ENCODE results near the gene PACRG. TPM values are rescaled to one million over a fixed set of nuclear protein-coding genes. Genes with fewer than 3 reads are reported as not detected.

Gene PACRG
- total and polyA plus RNA-seq, 3 experiments from 2014 or later, result not detected

- Mint-ChIP-seq H3K4me3 (no peak overlapping the region), H3K27ac (no peak overlapping the region), H3K27me3 (peaks cover 16 to 25% of the 10 kb centered on the region in 2 donors), H3K9me3 (no peaks in the 10 kb centered on the region), H3K36me3 (no peaks in the 10 kb centered on the region), H3K4me1 (no peaks in the 10 kb centered on the region)
- Histone ChIP-seq H3K36me3 (ENCODE audit: insufficient read depth, low read length) (no peaks in the 10 kb centered on the region), H3K4me3 (ENCODE audit: low read length) (no peak overlapping the region), H3K27me3 (ENCODE audit: insufficient read depth, low read length, poor library complexity, severe bottlenecking) (no peaks in the 10 kb centered on the region), H3K4me1 (ENCODE audit: insufficient read depth, low read length) (no peaks in the 10 kb centered on the region), H3K9me3 (ENCODE audit: low read length) (no peaks in the 10 kb centered on the region), H3K27ac (ENCODE audit: low read depth, low read length) (no peak overlapping the region)
- CTCF ChIA-PET, result no interaction called here
- no peak for DNase-seq
- POLR2A ChIA-PET, result no interaction called here
These were observed 605.3 kb downstream of the PACRG start for GRCh38 chr6:163333038-163333437.

GRCh38 chr6:163333701-163334663 lies 606.2 kb downstream of the PACRG start:
- CTCF ChIA-PET, result no interaction called here
- Mint-ChIP-seq H3K27me3 (peaks cover 16 to 25% of the 10 kb centered on the region in 2 donors), H3K36me3 (no peaks in the 10 kb centered on the region), H3K27ac (no peak overlapping the region), H3K4me1 (no peaks in the 10 kb centered on the region), H3K4me3 (no peak overlapping the region), H3K9me3 (no peaks in the 10 kb centered on the region)
- POLR2A ChIA-PET, result no interaction called here
- Histone ChIP-seq H3K4me3 (ENCODE audit: low read length) (no peak overlapping the region), H3K4me1 (ENCODE audit: insufficient read depth, low read length) (no peaks in the 10 kb centered on the region), H3K36me3 (ENCODE audit: insufficient read depth, low read length) (no peaks in the 10 kb centered on the region), H3K27me3 (ENCODE audit: insufficient read depth, low read length, poor library complexity, severe bottlenecking) (no peaks in the 10 kb centered on the region), H3K9me3 (ENCODE audit: low read length) (no peaks in the 10 kb centered on the region), H3K27ac (ENCODE audit: low read depth, low read length) (no peak overlapping the region)
- DNase-seq, result no peak

- H3K4me3 ChIP-seq (ENCODE audit: low read length), result no peak overlapping the region
- H3K36me3 ChIP-seq (ENCODE audit: insufficient read depth, low read length), result no peaks in the 10 kb centered on the region
These were observed 607.3 kb downstream of the PACRG start for GRCh38 chr6:163335056-163335455.

GRCh38 chr6:163335671-163336545 lies 608.1 kb downstream of the PACRG start:
- H3K9me3 Mint-ChIP-seq, result no peaks in the 10 kb centered on the region

More at GRCh38 chr6:163335056-163335455, 607.3 kb downstream of the PACRG start:
- Mint-ChIP-seq H3K4me1 (no peaks in the 10 kb centered on the region), H3K4me3 (no peak overlapping the region), H3K27ac (no peak overlapping the region), H3K9me3 (no peaks in the 10 kb centered on the region), H3K27me3 (peaks cover 16 to 25% of the 10 kb centered on the region in 2 donors), H3K36me3 (no peaks in the 10 kb centered on the region)
- Histone ChIP-seq H3K9me3 (ENCODE audit: low read length) (no peaks in the 10 kb centered on the region), H3K4me1 (ENCODE audit: insufficient read depth, low read length) (no peaks in the 10 kb centered on the region), H3K27me3 (ENCODE audit: insufficient read depth, low read length, poor library complexity, severe bottlenecking) (no peaks in the 10 kb centered on the region), H3K27ac (ENCODE audit: low read depth, low read length) (no peak overlapping the region)
- no peak for DNase-seq
- ChIA-PET POLR2A (no interaction called here), CTCF (no interaction called here)

GRCh38 chr6:163336961-163337360 lies 609.2 kb downstream of the PACRG start:
- Mint-ChIP-seq H3K27me3 (peaks cover 16 to 22% of the 10 kb centered on the region in 2 donors), H3K27ac (no peak overlapping the region), H3K4me3 (no peak overlapping the region), H3K36me3 (no peaks in the 10 kb centered on the region), H3K9me3 (no peaks in the 10 kb centered on the region), H3K4me1 (no peaks in the 10 kb centered on the region)
- ChIA-PET CTCF (no interaction called here), POLR2A (interaction anchor here (0.6 kb wide), 1 partner anchor 165 kb away, joined by 3 read pairs; no protein-coding TSS in a partner anchor)
- no peaks in the 10 kb centered on the region for H3K9me3 ChIP-seq (ENCODE audit: low read length)
- no peak for DNase-seq
- no peaks in the 10 kb centered on the region for H3K36me3 ChIP-seq (ENCODE audit: insufficient read depth, low read length)
- no peak overlapping the region for H3K4me3 ChIP-seq (ENCODE audit: low read length)
- H3K27me3 ChIP-seq (ENCODE audit: insufficient read depth, low read length, poor library complexity, severe bottlenecking), result no peaks in the 10 kb centered on the region
- no peak overlapping the region for H3K27ac ChIP-seq (ENCODE audit: low read depth, low read length)
- no peaks in the 10 kb centered on the region for H3K4me1 ChIP-seq (ENCODE audit: insufficient read depth, low read length)

More at GRCh38 chr6:163335671-163336545, 608.1 kb downstream of the PACRG start:
- H3K27me3 ChIP-seq (ENCODE audit: insufficient read depth, low read length, poor library complexity, severe bottlenecking), result no peaks in the 10 kb centered on the region
- CTCF ChIA-PET, result no interaction called here
- Mint-ChIP-seq H3K4me1 (no peaks in the 10 kb centered on the region), H3K4me3 (no peak overlapping the region), H3K36me3 (no peaks in the 10 kb centered on the region), H3K27ac (no peak overlapping the region), H3K27me3 (peaks cover 18 to 25% of the 10 kb centered on the region in 2 donors)
- H3K36me3 ChIP-seq (ENCODE audit: insufficient read depth, low read length), result no peaks in the 10 kb centered on the region
- POLR2A ChIA-PET, result no interaction called here
- H3K9me3 ChIP-seq (ENCODE audit: low read length), result no peaks in the 10 kb centered on the region
- no peaks in the 10 kb centered on the region for H3K4me1 ChIP-seq (ENCODE audit: insufficient read depth, low read length)
- H3K27ac ChIP-seq (ENCODE audit: low read depth, low read length), result no peak overlapping the region
- H3K4me3 ChIP-seq (ENCODE audit: low read length), result no peak overlapping the region
- no peak for DNase-seq

- Mint-ChIP-seq H3K4me1 (no peaks in the 10 kb centered on the region), H3K36me3 (no peaks in the 10 kb centered on the region), H3K9me3 (no peaks in the 10 kb centered on the region), H3K27me3 (peaks cover 18 to 19% of the 10 kb centered on the region in 2 donors), H3K27ac (peak overlapping the region in 1 of 8 donors; percentile 40), H3K4me3 (no peak overlapping the region)
- H3K27ac ChIP-seq (ENCODE audit: low read depth, low read length), result no peak overlapping the region
- H3K4me1 ChIP-seq (ENCODE audit: insufficient read depth, low read length), result no peaks in the 10 kb centered on the region
- no peaks in the 10 kb centered on the region for H3K9me3 ChIP-seq (ENCODE audit: low read length)
- DNase-seq, result no peak
- H3K27me3 ChIP-seq (ENCODE audit: insufficient read depth, low read length, poor library complexity, severe bottlenecking), result no peaks in the 10 kb centered on the region
- POLR2A ChIA-PET, result no interaction called here
- H3K4me3 ChIP-seq (ENCODE audit: low read length), result no peak overlapping the region
- no peaks in the 10 kb centered on the region for H3K36me3 ChIP-seq (ENCODE audit: insufficient read depth, low read length)
- CTCF ChIA-PET, result no interaction called here
These were observed 610.2 kb downstream of the PACRG start for GRCh38 chr6:163337958-163338357.

- no peaks in the 10 kb centered on the region for H3K4me1 ChIP-seq (ENCODE audit: insufficient read depth, low read length)
- Mint-ChIP-seq H3K27ac (no peak overlapping the region), H3K9me3 (no peaks in the 10 kb centered on the region), H3K4me3 (no peak overlapping the region), H3K4me1 (no peaks in the 10 kb centered on the region), H3K27me3 (peaks cover 11 to 15% of the 10 kb centered on the region in 2 donors), H3K36me3 (no peaks in the 10 kb centered on the region)
- no peak overlapping the region for H3K27ac ChIP-seq (ENCODE audit: low read depth, low read length)
- H3K36me3 ChIP-seq (ENCODE audit: insufficient read depth, low read length), result no peaks in the 10 kb centered on the region
- H3K9me3 ChIP-seq (ENCODE audit: low read length), result no peaks in the 10 kb centered on the region
- ChIA-PET CTCF (no interaction called here), POLR2A (no interaction called here)
- no peaks in the 10 kb centered on the region for H3K27me3 ChIP-seq (ENCODE audit: insufficient read depth, low read length, poor library complexity, severe bottlenecking)
- H3K4me3 ChIP-seq (ENCODE audit: low read length), result no peak overlapping the region
- no peak for DNase-seq
These were observed 611.1 kb downstream of the PACRG start for GRCh38 chr6:163338671-163339405.
